ENCODE measurements around the gene IHH. TPM values are rescaled to one million over a fixed set of nuclear protein-coding genes. Genes with fewer than 3 reads are reported as not detected.

The IHH gene
- total RNA-seq (0.04 TPM), polyA plus RNA-seq (ENCODE audit: insufficient read depth in 1 of 8, insufficient read length in 8 of 8, low replicate concordance in 1 of 8) (1 to 10 TPM in 1 of 8 donors, under 1 TPM in 4, not detected in 3; 0.05 to 3.2 (median 0.19) TPM)
- long read RNA-seq, donor 1 = 0 reads
- long read RNA-seq, donor 2 = 0 reads
- long read RNA-seq, donor 3 = 0 reads
- long read RNA-seq, donor 4 = 0 reads
- long read RNA-seq, donor 5 = 0 reads
- long read RNA-seq, donor 6 = 0 reads
- long read RNA-seq, donor 7 = 0 reads
- long read RNA-seq, donor 8 = 0 reads
- long read RNA-seq, donor 9 = 0 reads
- long read RNA-seq, donor 10 = 0 reads
- long read RNA-seq, donor 11 = 0 reads

GRCh38 chr2:219060821-219061791 lies at the start of gene IHH:
Gene IHH (minus strand): TSS chr2:219060921. CDS start chr2:219060467, 454 bp downstream.
- H3K27me3 ChIP-seq (ENCODE audit: control insufficient read depth, insufficient read depth, low read length) = peaks cover 70% of the 10 kb centered on the region
- under 1% methylated on average over 74 of the region's 76 CpGs for WGBS (ENCODE audit: insufficient coverage)
- peaks cover 20% of the 10 kb centered on the region for H3K4me1 ChIP-seq (ENCODE audit: control insufficient read depth, insufficient read depth, low read length)
- no peaks in the 10 kb centered on the region for H3K36me3 ChIP-seq (ENCODE audit: control insufficient read depth, insufficient read depth, low read length)
- no peak for DNase-seq
- H3K9me3 ChIP-seq (replicated peaks; ENCODE audit: control insufficient read depth, low read depth, low read length) = no peaks in the 10 kb centered on the region
- H3K27ac ChIP-seq (ENCODE audit: low read length) = no peak within 1 kb of the TSS
- H3K4me3 ChIP-seq (ENCODE audit: low read length) = no peak within 1 kb of the TSS

GRCh38 chr2:219109471-219109870 lies 48.8 kb upstream of the IHH start:
- no peaks in the 10 kb centered on the region for H3K27me3 ChIP-seq (ENCODE audit: control insufficient read depth, insufficient read depth, low read length)
- no peak for DNase-seq
- H3K9me3 ChIP-seq (replicated peaks; ENCODE audit: control insufficient read depth, low read depth, low read length) = no peaks in the 10 kb centered on the region
- WGBS (ENCODE audit: insufficient coverage) = no CpG with 5 or more reads among the region's 3 CpGs
- no peak overlapping the region for H3K27ac ChIP-seq (ENCODE audit: low read length)
- H3K4me1 ChIP-seq (ENCODE audit: control insufficient read depth, insufficient read depth, low read length) = no peaks in the 10 kb centered on the region
- no peak overlapping the region for H3K4me3 ChIP-seq (ENCODE audit: low read length)
- H3K36me3 ChIP-seq (ENCODE audit: control insufficient read depth, insufficient read depth, low read length) = no peaks in the 10 kb centered on the region

GRCh38 chr2:219107758-219108157 lies 47.0 kb upstream of the IHH start:
- no peaks in the 10 kb centered on the region for H3K36me3 ChIP-seq (ENCODE audit: control insufficient read depth, insufficient read depth, low read length)
- H3K4me3 ChIP-seq (ENCODE audit: low read length) = no peak overlapping the region
- no peaks in the 10 kb centered on the region for H3K27me3 ChIP-seq (ENCODE audit: control insufficient read depth, insufficient read depth, low read length)
- H3K27ac ChIP-seq (ENCODE audit: low read length) = no peak overlapping the region
- 30% methylated on average over 2 of the region's 8 CpGs for WGBS (ENCODE audit: insufficient coverage)
- no peaks in the 10 kb centered on the region for H3K9me3 ChIP-seq (replicated peaks; ENCODE audit: control insufficient read depth, low read depth, low read length)
- DNase-seq = no peak
- H3K4me1 ChIP-seq (ENCODE audit: control insufficient read depth, insufficient read depth, low read length) = no peaks in the 10 kb centered on the region

GRCh38 chr2:219106251-219106650 lies 45.5 kb upstream of the IHH start:
- Histone ChIP-seq H3K4me3 (ENCODE audit: low read length) (no peak overlapping the region), H3K36me3 (ENCODE audit: control insufficient read depth, insufficient read depth, low read length) (no peaks in the 10 kb centered on the region), H3K27me3 (ENCODE audit: control insufficient read depth, insufficient read depth, low read length) (no peaks in the 10 kb centered on the region), H3K4me1 (ENCODE audit: control insufficient read depth, insufficient read depth, low read length) (no peaks in the 10 kb centered on the region), H3K9me3 (replicated peaks; ENCODE audit: control insufficient read depth, low read depth, low read length) (no peaks in the 10 kb centered on the region), H3K27ac (ENCODE audit: low read length) (no peak overlapping the region)
- DNase-seq = no peak
- WGBS (ENCODE audit: insufficient coverage) = 17% methylated on average over 1 of the region's 3 CpGs

GRCh38 chr2:219104107-219105035 lies 43.6 kb upstream of the IHH start:
- WGBS (ENCODE audit: insufficient coverage) = 80% methylated on average over 1 of the region's 4 CpGs
- no peak overlapping the region for H3K27ac ChIP-seq (ENCODE audit: low read length)
- H3K27me3 ChIP-seq (ENCODE audit: control insufficient read depth, insufficient read depth, low read length) = no peaks in the 10 kb centered on the region
- no peaks in the 10 kb centered on the region for H3K36me3 ChIP-seq (ENCODE audit: control insufficient read depth, insufficient read depth, low read length)
- DNase-seq = no peak
- no peaks in the 10 kb centered on the region for H3K9me3 ChIP-seq (replicated peaks; ENCODE audit: control insufficient read depth, low read depth, low read length)
- H3K4me3 ChIP-seq (ENCODE audit: low read length) = no peak overlapping the region
- no peaks in the 10 kb centered on the region for H3K4me1 ChIP-seq (ENCODE audit: control insufficient read depth, insufficient read depth, low read length)

GRCh38 chr2:219099329-219099728 lies 38.6 kb upstream of the IHH start:
- no peak overlapping the region for H3K27ac ChIP-seq (ENCODE audit: low read length)
- no peaks in the 10 kb centered on the region for H3K4me1 ChIP-seq (ENCODE audit: control insufficient read depth, insufficient read depth, low read length)
- no CpG with 5 or more reads among the region's 1 CpG for WGBS (ENCODE audit: insufficient coverage)
- no peaks in the 10 kb centered on the region for H3K36me3 ChIP-seq (ENCODE audit: control insufficient read depth, insufficient read depth, low read length)
- no peaks in the 10 kb centered on the region for H3K9me3 ChIP-seq (replicated peaks; ENCODE audit: control insufficient read depth, low read depth, low read length)
- H3K4me3 ChIP-seq (ENCODE audit: low read length) = no peak overlapping the region
- H3K27me3 ChIP-seq (ENCODE audit: control insufficient read depth, insufficient read depth, low read length) = no peaks in the 10 kb centered on the region
- DNase-seq = no peak

GRCh38 chr2:219095406-219095935 lies 34.8 kb upstream of the IHH start:
- Histone ChIP-seq H3K27ac (ENCODE audit: low read length) (no peak overlapping the region), H3K4me1 (ENCODE audit: control insufficient read depth, insufficient read depth, low read length) (no peaks in the 10 kb centered on the region), H3K36me3 (ENCODE audit: control insufficient read depth, insufficient read depth, low read length) (no peaks in the 10 kb centered on the region), H3K27me3 (ENCODE audit: control insufficient read depth, insufficient read depth, low read length) (no peaks in the 10 kb centered on the region), H3K9me3 (replicated peaks; ENCODE audit: control insufficient read depth, low read depth, low read length) (no peaks in the 10 kb centered on the region), H3K4me3 (ENCODE audit: low read length) (no peak overlapping the region)
- DNase-seq = no peak
- 90% methylated on average over 1 of the region's 1 CpG for WGBS (ENCODE audit: insufficient coverage)

- H3K27ac ChIP-seq (ENCODE audit: low read length) = no peak overlapping the region
- H3K27me3 ChIP-seq (ENCODE audit: control insufficient read depth, insufficient read depth, low read length) = no peaks in the 10 kb centered on the region
- H3K4me1 ChIP-seq (ENCODE audit: control insufficient read depth, insufficient read depth, low read length) = no peaks in the 10 kb centered on the region
- no peaks in the 10 kb centered on the region for H3K9me3 ChIP-seq (replicated peaks; ENCODE audit: control insufficient read depth, low read depth, low read length)
- no CpG with 5 or more reads among the region's 3 CpGs for WGBS (ENCODE audit: insufficient coverage)
- H3K4me3 ChIP-seq (ENCODE audit: low read length) = no peak overlapping the region
- H3K36me3 ChIP-seq (ENCODE audit: control insufficient read depth, insufficient read depth, low read length) = no peaks in the 10 kb centered on the region
- no peak for DNase-seq
These were observed 33.5 kb upstream of the IHH start for GRCh38 chr2:219094171-219094570.

- no peaks in the 10 kb centered on the region for H3K36me3 ChIP-seq (ENCODE audit: control insufficient read depth, insufficient read depth, low read length)
- H3K9me3 ChIP-seq (replicated peaks; ENCODE audit: control insufficient read depth, low read depth, low read length) = no peaks in the 10 kb centered on the region
- no peak overlapping the region for H3K27ac ChIP-seq (ENCODE audit: low read length)
- no peaks in the 10 kb centered on the region for H3K27me3 ChIP-seq (ENCODE audit: control insufficient read depth, insufficient read depth, low read length)
- peaks cover 5% of the 10 kb centered on the region for H3K4me1 ChIP-seq (ENCODE audit: control insufficient read depth, insufficient read depth, low read length)
- H3K4me3 ChIP-seq (ENCODE audit: low read length) = no peak overlapping the region
- WGBS (ENCODE audit: insufficient coverage) = no CpG with 5 or more reads among the region's 4 CpGs
- DNase-seq = no peak
These were observed 29.9 kb upstream of the IHH start for GRCh38 chr2:219090436-219091299.
